ENCODE measurements around the gene SERPINI1.

The SERPINI1 gene

DNA sequence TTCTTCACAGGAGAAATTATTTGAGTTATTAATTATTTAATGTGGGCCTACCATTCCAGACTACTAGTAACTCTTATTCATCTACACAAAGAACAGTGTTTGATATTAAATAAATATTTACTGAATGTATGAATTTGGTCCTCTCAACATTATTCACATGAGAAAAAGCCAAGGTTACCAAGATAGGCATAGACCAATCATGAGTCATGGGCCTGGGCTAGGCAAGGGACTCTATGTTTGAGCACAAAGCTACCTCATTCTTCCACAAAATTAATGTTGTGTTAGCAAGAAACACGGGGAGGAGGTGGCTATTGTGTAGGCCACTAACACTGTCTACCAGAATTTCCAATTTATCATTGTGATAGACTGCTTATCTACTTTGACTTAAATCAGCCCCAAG lies 115.7 kb downstream of the SERPINI1 start:
- DNase-seq (ENCODE audit: low read depth), result no peak

DNA sequence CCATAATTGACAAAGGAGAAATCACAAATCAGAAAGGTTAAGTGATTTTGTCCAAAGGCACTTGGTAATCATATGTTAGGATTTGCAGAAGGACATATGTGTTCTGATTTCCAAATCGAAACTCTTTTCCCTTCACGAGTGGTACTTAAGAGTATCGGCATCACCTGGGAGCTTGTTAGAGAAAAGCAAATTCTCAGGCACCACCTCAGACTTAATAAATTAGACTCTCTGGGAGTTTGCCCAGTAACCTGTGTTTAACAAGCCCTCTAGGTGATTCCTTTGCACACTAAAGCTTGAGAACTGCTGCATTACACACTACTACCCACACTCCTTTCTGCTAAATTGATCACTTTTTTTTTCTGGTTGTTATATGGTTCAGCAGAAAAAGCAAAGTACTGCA lies 116.2 kb downstream of the SERPINI1 start:
- DNase-seq (ENCODE audit: low read depth), result no peak

DNA sequence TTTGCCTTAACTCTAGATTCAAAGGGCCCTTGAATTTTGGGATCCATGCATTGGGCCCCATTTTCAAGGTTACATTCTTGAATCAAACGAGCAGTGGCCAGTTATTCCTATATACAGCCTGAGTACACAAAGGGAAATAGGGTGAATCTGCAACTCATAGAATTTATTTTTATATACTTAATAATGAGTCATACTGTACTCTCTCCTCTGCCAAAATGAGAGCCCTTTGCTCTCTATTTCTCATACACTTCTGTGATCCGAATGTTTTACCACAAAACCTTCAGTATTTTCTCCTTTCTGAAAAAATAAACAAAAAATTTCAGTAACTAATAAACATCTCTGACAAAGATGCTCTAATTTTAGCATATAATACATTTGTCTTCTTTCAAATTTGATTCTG lies 116.7 kb downstream of the SERPINI1 start:
- DNase-seq (ENCODE audit: low read depth), result no peak

DNA sequence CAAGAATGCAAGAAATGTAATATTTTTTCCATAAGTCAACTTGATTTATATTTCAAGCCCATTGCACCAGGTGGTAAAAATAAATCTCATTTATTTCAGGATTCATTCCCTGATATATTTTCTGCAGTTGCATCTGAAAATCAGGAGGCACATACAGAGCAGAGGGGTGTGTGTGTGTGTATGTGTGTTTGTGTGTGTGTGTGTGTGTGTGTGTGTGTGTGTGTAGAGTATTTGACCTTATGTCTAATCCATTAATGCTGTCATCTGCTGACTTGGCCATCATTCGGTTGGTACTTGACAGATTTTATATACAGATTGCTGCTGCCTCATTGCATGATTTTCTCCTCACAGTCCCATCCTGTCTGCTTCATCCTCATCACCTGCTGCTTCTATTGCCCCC lies 118.5 kb downstream of the SERPINI1 start:
- no peak for DNase-seq (ENCODE audit: low read depth)

DNA sequence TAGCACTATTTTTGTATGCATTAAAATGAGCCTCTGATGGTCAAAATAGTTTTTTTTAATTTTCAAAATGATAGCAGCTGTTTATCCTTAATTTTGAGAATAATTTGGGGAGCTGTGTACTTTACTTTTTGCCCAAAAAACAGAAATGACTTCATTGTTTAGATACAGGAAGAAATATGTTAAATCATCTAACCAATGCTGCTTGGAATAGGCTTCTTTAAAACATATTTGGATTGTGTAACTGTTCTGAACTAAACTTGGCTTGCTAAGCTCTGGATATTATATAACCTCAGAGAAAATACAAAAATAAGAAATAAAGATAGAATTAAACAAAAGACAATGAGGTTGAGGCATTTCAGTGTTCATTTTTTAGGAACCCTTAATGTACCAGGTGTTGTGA lies 119.3 kb downstream of the SERPINI1 start:
- DNase-seq (ENCODE audit: low read depth), result no peak

DNA sequence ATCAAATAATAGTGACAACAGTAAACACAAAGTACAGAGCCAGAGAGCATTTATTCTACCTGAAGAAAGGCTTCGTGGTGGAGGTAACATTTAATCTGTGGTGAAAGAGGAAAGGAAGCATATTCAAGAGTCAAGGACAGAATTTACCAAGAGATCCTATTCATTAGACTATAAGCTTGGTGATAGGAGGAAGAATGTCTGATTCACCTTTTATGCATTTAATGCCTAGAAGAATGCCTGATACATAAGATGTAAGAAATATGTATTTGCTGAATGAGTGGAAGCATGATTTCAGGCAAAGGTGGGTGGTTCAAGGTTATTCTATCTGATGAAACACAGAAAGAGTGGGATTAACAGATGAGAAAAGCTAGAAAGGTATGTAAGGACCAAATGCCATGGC lies 119.8 kb downstream of the SERPINI1 start:
- no peak for DNase-seq (ENCODE audit: low read depth)

DNA sequence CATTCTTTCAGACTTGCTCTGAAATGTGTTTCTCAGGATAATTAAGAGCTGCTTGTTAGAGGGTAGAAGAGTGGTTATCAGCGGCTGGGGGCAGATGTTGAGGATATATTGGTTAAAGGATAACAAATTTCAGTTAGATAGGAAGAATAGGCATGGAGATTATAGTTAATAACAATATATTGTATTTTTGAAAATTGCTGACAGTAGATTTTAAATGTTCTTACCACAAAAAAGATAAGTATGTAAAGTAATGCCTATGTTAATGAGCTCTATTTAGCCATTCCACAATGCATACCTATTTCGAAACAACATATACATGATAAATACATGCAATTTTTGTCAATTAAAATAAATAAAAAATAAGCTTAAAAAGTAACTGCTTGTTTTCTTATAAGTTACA lies 123.3 kb downstream of the SERPINI1 start:
- DNase-seq (ENCODE audit: low read depth), result no peak

DNA sequence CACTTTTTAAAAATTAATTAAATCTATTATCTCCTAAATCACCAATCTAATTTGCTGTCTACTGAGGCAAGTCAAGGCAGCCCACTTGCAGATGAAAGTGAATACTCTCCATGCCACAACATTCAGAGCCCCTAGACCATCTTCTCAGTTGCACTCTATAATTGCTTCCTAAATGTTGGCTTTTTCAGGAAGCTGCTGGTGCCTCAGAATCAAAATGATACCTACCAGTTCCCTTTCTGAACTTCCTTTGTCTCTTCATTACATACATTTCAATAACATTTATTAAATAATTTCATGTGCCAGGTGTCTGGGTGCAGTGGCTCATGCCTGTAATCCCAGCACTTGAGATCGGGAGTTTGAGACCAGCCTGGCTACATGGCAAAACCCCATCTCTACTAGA lies 124.1 kb downstream of the SERPINI1 start:
- no peak for DNase-seq (ENCODE audit: low read depth)

DNA sequence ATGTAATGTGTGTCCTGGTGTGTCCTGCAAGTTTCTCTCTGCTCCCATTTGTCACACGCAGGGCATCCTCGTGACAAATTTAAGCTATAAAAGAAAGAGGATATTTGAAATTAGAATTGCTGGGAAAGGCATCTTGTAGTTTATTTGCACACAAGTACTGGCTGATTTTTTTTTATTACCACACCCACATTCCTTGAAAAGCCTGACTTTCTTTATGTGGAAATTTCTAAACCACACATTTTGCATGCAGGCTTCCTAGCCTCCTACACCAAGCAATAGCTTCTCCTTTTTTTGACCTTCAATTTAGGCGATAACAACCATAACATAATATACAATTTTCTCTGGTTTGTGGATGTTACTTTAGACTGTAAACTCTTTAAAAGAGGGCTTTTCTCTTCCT lies 126.1 kb downstream of the SERPINI1 start:
- DNase-seq (ENCODE audit: low read depth), result no peak

DNA sequence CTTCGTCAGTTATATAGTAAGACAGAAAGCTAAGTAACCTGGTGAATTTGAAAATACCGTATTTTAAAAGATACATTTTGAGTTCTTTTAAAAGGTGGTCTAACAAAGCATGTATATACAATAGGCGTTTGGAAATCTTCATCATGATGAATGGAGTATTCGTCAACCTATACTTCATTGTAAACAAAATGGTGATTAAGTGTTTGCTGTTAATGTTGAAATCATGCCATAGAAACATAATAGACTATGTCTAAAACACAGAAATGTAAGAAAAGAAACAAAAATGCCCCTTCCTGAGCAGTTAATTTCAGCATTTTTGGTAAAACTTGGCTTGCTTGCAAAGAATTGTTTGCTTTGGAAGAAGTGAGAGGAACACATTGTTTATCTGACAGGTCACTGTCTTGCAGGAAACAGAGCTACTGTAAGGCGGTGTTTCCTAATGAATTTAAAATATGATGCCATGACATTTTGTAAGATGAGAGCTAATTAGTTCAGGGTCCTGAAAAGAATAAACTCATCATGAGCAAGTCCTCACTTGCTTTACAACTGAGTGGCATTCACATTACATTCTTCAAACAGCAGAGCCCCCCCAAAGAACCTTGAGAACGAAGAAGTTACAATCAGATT lies 126.7 kb downstream of the SERPINI1 start:
- no peak for DNase-seq (ENCODE audit: low read depth)

DNA sequence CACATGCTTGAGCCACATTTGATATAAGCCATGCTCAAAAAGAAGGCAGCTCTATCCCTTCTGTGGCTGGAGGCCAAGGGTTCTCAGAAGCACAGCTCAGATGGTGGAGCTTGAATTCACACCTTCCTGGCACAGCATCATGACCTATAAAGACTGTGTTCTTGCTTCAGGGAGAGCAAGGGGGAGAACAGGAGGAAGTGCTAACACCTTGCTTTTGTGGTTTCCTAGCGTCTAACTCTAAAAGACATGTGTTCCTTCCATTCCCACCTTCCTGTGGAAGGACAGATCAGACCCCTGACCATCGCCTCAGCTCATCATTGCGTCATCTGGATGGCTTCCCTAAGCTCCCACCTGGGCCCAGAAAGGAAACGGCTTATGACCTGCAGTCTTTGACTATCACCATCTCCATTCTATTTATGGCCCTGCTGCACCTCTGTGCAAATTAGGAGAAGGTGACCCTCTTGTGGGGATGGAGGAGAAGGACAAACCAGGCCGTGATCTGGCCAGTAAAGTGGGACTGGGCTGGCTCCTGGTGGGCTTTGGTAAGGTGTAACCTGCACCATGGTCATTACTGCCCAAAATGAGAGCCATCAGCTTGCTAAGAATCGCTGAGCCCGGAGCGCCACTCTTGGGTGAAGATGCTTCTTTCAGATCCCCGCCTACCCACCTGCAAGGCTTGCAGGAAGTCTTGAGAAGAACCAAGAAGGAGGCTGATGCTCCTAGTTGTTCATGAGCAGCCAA lies 128.5 kb downstream of the SERPINI1 start:
- no peak for DNase-seq (ENCODE audit: low read depth)

DNA sequence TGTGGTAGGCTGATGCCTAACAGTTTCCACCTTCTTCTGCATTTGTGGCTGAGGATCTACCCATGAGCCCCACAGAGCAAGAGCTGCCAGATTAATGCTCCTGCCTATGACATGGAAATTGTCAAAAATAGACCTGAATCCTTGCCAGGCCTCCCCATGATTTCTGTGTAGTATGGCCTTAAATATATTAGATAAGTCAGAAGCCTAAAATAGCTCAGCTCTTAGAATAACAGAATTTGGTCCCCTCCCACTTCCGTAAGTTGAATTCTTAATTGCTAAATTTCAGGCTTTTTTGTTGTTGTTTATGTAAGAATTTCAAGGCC lies 129.0 kb downstream of the SERPINI1 start:
- DNase-seq (ENCODE audit: low read depth), result no peak

DNA sequence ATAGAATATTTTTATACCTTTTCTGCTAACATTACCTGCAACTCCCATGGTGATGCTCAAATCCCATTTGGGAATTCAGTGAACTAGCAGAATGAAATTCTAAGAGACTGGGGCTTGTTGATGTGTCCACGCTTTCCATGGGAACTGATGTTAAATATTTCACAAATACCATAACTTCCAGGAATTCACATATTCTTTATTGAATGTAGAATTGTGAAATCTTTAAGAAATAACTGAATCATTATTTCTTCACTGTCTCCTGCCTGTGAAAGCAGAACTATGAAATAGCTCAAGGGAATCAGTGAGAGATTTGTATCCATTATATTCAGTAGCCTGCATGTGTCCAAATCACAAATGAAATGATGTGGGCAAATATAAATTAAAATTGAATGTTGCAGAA lies 130.8 kb downstream of the SERPINI1 start:
- no peak for DNase-seq (ENCODE audit: low read depth)

DNA sequence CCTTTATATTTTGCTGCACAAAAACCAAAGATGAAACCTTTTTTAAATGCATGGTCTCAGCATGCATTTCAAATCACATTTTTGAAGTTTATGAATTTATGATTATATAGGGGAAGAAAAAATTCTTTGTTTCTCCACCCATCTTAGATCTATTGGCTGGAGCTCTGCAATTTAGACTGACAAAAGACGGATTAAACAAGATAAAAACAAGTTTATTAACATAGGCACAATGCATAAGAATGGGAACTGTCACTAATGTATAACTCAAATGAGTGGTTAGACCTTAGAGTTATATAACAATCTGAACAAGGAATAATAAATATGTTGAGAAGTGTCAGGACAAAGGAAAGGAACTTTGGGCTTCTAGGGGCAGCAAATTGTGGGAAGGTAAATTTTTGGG lies 132.5 kb downstream of the SERPINI1 start:
- no peak for DNase-seq (ENCODE audit: low read depth)

DNA sequence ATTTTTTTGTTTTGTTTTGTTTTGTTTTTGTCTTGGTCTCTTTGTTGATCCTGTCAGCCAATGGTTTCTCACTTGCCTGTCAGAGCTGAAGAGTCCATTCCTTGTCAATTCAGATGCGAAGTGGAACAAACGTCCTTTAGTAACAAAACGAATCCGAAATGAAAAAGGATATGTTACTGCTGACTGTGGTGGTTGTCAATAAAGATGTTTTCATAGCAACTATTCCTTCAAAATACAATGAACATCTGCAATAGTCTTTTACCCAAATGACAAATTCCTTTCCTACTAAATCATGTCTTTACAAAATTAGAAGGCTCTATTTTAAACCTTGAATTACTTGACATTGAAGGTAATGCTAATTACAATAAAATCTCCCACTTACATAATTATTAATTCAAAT lies 134.7 kb downstream of the SERPINI1 start:
- no peak for DNase-seq (ENCODE audit: low read depth)

DNA sequence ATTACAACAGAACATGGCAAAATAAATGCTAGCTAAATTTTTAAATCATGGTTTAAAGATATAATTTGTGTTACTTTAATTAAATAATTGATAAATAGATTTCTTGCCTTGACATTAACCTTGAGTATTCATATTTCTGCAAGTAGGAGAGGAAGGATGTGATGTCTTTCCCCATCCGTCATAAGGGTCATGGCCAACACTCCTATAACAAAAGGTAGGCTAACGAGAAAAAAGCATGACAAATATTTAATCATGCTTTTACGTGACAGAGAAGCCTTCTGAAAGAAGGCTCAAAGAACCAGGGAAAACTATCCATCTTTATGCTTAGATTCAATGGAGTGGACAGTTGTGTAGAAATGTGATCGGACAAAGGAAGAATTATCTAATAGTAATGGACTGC lies 135.2 kb downstream of the SERPINI1 start:
- DNase-seq (ENCODE audit: low read depth), result no peak

DNA sequence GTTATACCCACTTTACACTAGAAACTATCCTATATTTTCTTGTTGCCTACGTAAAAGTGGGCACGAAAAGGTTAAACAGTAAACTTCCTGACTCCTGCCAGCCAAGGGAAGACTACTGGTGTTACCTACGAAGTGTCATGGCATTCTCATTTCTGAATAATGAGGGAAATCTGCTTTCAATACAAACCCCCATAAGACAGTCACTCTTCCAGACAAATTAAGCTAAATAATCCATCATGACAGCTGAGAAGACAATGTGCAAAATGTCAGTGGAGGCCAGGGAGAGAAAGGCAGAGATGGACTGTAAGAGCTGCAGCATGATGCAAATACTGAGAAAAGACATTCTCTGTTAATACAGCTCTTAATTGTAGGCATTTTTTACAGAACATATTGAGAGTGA lies 136.5 kb downstream of the SERPINI1 start:
- no peak for DNase-seq (ENCODE audit: low read depth)

DNA sequence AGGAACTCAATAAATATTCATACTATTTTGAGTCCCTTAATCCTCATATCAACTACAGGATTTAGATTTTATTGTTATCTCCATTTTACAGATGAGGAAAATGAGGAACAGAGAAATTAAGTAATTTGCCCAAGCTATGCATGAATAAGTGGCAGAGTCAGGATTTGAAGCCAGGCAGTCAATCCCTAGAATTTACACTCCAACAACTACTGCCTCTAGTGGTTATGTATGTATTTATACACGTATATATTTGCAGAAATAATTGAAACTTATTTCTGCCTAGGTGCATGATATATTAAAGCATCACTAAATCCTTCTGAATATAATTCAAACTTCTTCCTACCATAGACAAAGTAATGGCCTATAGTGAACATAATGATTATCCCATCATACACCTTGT lies 137.4 kb downstream of the SERPINI1 start:
- DNase-seq (ENCODE audit: low read depth), result no peak

DNA sequence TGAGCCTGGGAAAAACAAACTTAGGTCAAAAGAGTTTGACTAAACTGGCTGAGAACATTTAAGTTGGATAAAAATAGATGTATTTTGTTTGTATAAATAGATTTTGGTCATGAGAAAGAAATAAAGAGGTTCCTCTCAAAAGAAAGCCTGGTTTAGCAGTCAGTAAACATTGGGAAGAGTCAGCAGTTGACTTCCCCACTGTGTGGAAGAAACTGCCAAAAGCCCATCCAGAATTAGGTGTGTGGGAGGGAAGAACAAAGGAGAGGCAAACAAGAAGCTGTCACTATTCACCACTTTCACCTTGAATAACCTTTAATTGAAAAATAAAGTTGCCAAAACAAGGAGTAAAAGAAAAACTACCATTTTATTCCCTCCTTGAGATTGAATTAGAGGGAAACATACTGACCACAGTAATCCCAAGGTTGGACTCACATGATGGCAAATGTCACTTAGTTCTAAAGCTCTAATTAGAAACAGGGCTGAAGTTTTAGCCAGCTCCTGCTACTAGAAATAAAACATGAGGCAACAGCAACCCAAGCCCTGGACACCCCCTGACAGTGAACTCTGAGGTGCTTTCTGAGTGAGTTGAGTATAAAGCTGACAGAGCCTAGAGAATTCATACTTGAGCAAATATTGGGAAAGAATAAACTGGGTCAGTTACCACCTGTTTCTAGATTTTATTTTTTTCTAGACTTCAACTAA lies 139.3 kb downstream of the SERPINI1 start:
- DNase-seq (ENCODE audit: low read depth), result no peak
